GM21390 (cell line): ENCODE data around the gene MOV10.
"Not testable (repeated sequence)": the region's sequence is repeated elsewhere in the genome, so short reads cannot be mapped to it uniquely, and the experiment has no call there.

ENCODE experiments used
- ATAC-seq: cut with Tn5 transposase; IDR thresholded peaks from one replicate; pipeline ENCODE4 v1.9.1; 2021; ENCODE audit not compliant: unreplicated experiment

The MOV10 gene

DNA sequence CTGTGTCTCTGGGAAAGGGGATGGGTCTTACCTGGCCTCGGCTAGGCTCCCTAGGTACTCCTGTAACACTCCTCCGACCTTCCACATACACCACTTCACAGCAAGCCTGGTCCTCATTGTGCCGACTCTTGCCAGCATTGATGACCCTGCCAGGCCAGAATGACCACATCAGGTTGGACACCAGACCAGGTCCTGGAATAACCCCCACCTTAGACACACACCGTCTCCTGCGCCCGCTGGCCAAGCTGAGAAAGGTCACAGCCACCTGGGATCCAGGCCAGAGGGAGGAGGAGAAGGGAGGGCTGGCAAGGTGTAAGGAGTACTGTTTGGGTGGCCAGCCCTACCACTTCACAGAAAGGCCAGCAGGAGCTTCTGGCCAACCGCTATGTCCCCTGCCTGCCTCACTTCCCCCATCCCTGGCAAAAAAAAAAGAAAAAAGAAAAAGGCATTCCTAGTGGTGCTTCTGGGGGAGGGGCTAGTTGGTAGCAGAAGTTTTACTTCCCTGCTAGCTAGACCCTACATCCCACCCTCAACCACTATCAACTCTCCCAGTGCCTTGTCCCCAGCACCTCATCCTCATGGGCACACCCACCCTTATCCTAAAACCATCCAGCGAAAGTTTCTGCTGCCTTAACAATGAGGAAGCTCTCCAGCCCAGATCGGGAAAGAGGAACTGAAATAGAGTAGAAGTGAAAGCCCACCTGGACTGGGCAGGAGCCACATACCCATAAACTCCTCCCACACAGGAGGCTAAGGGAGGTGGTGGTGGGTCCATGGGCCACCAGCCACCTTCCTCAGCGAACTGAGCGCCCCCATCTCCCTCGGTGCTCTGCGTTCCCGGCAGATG lies 39.2 kb downstream of the MOV10 start:
- peak; percentile 30 for ATAC-seq

DNA sequence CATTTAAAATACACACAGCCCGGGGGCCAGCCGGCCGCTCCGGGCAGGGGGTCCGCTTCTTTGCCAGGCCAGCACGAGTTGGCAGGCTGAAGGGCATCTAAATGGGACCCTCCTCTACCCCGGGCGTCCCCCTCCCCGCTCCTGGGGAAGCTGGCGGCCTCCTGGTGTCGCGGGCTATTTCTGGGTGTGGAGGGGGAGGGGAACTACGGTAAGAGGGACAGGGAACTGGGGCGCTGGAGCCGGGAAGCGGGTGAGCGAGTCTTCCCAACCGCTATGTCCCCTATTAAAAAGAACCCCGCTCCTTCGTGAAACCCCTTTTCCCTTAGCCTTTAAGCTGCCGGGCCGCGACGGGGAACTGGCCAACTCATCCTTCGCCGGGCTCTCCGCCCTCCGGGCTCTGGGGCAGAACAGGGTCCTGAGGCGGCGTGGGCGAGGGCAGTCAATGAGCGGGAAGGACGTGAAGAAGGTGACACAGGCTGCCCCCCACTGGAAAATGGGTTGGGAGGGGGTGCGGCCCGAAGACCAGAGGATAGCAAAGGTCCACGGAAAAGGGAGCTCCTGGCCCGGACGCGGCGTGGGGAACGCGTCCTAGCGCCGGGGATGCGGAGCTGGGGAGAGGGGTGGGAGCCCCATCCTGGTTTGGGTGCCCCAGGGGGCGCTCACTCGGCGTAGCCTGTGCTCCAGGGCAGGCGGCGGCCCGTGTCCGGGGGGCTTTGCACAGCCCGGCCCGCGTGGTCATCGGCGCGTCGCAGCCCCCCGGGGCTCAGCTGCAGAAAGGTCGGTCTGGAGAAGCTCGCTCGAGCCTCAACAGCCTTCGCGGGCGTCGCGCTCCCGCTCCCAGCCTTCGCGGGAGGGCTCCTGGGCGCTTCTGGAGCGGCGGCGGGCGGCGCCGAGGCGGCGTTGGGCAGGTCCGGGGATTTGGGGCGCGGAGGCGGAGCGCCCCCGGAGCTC lies 40.1 kb downstream of the MOV10 start:
- peak; percentile 9 for ATAC-seq

DNA sequence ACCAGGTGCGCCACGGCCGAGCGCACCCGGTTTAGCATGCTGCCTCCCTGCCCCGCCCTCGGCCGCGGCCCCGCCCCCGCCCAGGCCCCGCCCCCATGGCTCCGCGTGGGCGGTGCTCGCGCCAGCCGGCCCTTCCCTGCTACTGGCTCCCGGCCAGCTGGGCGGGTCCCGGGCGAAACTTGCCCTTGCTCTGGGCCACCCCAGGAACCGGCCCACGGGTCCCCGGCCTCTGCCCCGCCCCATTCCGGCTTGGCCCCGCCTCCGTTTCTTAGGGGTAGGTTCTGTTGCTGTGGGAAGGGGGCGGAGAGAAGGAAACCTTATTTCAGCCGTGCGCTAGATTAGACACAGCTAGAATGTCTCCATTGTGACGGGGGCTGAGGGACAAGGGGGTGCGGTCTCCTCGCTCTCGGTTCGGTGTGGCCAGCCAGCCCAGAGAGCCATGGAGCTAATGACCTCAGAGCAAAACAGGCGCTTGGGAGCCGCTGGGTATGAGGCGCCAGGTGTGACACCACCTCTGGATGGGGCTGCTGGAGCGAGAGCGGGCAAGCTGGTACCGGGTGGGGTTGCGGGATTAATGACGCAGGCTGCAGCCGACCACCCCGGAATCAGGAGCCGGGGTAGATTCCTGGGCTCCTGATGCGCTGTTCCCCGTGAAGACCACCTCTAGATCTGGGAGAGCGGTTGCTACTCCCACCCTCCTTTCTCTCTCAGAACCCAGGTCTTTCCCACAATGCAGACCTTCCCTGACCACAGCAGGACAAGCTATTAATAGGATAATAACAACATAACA lies 41.0 kb downstream of the MOV10 start, which contains the start of gene PPM1J:
PPM1J (minus strand) TSS at position 69 of the 790 bp plus-strand sequence; CDS start at position 38, 31 bp downstream.
- ATAC-seq, result peak; percentile 71

- ATAC-seq, result peak; percentile 30
Observed at GRCh38 chr1:112716133-112716720, 41.8 kb downstream of the MOV10 start.

DNA sequence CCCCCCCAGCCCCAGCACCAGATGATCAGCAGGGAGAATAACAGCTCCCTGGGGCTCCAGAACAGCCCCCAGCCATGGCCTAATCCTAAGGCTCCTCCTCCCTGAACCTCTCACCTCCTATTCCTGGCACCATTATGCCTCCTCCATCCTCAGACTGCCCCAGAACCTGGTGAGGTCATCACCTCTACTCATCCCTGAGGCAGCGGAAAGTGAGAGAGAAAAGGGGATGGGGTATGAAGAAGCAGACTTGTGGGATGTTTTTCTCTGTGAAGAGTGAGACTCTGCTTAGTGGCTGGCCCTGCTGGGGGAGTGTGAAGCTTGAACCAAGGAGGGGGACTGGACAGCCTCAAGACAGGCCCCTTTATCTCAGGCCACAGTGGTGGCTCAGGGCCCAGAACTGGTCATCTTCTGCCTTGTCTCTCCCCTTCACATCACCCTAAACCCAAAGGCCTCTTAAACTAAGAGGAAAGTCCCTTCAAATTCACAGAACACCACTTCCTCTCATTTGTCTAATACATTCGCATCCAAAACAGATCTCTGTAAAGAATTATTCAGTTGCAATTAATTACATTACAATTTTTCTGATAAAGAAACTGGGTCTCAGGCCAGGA lies 42.9 kb downstream of the MOV10 start:
- ATAC-seq, result no peak

- no peak for ATAC-seq
Observed at GRCh38 chr1:112718691-112719418, 44.4 kb downstream of the MOV10 start.

DNA sequence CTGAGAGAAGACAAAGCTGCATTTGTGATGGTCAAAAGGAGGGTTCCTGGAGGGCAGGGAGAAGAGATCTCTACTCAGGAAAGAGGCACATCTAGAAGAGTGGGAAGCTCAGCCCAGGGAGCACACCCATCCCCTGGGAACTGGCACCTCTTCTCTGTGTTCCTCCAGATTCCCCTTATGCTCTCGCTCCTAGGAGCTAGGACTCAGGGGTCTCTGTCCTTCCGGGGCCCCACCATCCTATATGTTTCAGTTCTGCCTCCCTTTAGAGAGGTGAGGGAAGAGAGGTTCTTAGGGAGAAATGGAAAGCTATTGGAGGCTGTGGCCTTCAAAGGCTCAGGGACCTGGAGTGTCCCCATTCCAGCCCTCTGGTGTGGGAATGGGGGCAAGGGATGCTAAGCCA lies 45.2 kb downstream of the MOV10 start:
- ATAC-seq, result no peak

GRCh38 chr1:112720800-112721199 lies 46.3 kb downstream of the MOV10 start:
- no peak for ATAC-seq

- not testable (repeated sequence) for ATAC-seq
Observed at GRCh38 chr1:112721294-112721693, 46.8 kb downstream of the MOV10 start.

- no peak for ATAC-seq
Observed at GRCh38 chr1:112721966-112722524, 47.6 kb downstream of the MOV10 start.

- no peak for ATAC-seq
Observed at GRCh38 chr1:112722601-112723510, 48.4 kb downstream of the MOV10 start.

GRCh38 chr1:112723511-112723839 lies 49.0 kb downstream of the MOV10 start:
- no peak for ATAC-seq

- not testable (repeated sequence) for ATAC-seq
Observed at GRCh38 chr1:112724240-112724639, 49.8 kb downstream of the MOV10 start.

- ATAC-seq, result no peak
Observed at GRCh38 chr1:112727716-112728115, 53.3 kb downstream of the MOV10 start.

DNA sequence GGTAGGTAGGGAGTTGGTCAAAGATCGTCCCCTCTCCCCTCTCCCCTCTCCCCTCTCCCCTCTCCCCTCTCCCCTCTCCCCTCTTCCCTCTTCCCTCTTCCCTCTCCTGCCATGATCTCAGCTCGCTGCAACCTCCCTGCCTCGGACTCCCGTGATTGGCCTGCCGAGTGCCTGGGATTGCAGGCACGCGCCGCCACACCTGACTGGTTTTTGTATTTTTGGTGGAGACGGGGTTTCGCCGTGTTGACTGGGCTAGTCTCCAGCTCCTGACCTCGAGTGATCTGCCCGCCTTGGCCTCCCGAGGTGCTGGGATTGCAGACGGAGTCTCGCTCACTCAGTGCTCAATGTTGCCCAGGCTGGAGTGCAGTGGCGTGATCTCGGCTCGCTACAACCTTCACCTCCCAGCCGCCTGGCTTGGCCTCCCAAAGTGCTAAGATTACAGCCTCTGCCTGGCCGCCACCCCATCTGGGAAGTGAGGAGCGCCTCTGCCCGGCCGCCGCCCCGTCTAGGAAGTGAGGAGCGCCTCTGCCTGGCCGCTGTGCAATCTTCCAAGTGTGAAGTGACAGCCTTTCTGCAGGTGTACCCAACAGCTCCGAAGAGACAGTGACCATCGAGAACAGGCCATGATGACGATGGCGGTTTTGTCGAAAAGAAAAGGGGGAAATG lies 54.0 kb downstream of the MOV10 start:
- not testable (repeated sequence) for ATAC-seq

GRCh38 chr1:112729011-112729410 lies 54.6 kb downstream of the MOV10 start:
- not testable (repeated sequence) for ATAC-seq

DNA sequence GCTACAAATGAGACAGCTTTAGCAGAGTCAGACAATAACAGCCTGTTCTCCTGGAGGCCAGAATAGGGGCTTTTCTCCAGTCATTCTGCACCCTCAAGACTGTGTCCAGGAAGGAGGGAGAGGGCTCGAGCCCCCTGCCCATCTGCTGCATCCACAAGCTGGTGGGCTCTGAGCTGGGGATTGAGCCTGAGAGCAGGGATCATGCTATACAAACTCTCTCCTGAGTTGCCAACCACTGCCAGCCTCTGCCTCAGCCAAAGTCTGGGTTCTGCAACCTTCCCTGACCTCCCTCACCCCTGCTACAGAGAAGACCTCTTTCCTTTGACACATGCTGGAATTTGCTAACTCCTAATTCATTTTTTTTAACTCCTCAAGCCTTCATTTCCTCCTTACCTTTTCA lies 55.5 kb downstream of the MOV10 start:
- no peak for ATAC-seq

DNA sequence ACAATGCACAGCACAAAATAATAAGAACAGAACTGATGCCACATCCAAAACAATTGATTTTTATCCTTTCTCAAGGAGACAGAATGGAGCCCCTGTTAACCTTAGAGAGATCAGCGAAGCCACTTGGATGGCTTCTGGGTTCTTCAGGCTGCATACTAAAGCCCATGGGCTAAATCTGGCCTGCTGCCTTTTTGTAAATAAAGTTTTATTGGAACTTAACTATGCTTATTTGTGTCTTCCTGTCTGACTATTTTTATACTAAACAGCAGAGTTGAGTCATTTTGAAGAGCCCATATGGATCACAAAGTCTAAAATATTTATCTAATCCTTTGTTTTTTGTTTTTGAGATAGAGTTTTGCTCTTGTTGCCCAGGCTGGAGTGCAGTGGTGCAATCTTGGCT lies 57.0 kb downstream of the MOV10 start:
- no peak for ATAC-seq
